Measurements from ENCODE around the gene TMEM238L.

DNA sequence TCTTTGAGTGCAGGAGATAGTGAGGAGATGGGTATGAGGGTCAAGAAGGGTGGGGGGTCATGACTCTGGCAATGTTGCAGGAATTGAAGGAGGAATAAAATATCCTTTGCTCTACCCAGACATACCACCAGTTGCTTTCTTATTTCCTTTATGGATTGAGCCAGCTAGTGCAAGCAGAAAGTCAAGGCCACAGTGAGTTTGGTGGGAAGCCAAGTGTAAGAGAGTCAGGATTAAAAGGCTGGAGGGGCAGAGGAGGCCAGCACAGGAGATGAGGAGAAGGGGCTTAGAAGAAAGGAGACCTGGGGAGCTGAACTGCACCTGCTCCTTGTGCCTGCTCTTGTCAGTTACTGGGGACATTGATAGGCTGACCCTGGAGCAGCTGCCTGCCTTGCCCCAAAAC, 17.9 kb upstream of the TMEM238L start:
- TF ChIP-seq POLR2A (IDR thresholded peaks at IDR 0.05) (no peak), CTCF (IDR thresholded peaks at IDR 0.05) (no peak)
